H1 (cell line): ENCODE results near the gene MTPN. TPM values are rescaled to one million over a fixed set of nuclear protein-coding genes. Genes with fewer than 3 reads are reported as not detected.

ENCODE experiments used
- CTCF ChIA-PET: fragments of 300-600 bp; sonication (Branson Sonifier 250); formaldehyde crosslinking; loops from one replicate; lab custom pipeline; 2021; ENCODE audit not compliant: partially characterized antibody; lab: Charles Lee
- POLR2A ChIA-PET: fragments of 300-600 bp; sonication (Branson Sonifier 250); formaldehyde crosslinking; loops from one replicate; lab custom pipeline; 2021; ENCODE audit warnings: inconsistent platforms; ENCODE audit not compliant: partially characterized antibody; lab: Charles Lee
- DNase-seq, 2 experiments: peaks; one replicate each; pipeline versions ENCODE4 v3.0.0 to v3.0.0-alpha.2; 2010 to 2022; ENCODE audit warnings: low spot score in 2 of 2, low read depth in 1 of 2, mixed read lengths in 1 of 2
- FAIRE-seq: peaks from 2 replicates; lab custom pipeline; 2011; peaks lifted over from hg19 to GRCh38; lab: Jason Lieb, UNC
- H2AFZ ChIP-seq: 2 replicates; pipeline ENCODE4 v1.8.1; 2012; ENCODE audit warnings: low read length, inconsistent platforms
- H2AK5ac ChIP-seq: 2 replicates; pipeline ENCODE4 v1.6.1; 2013; ENCODE audit warnings: low read depth, low read length
- H2BK120ac ChIP-seq: replicated peaks from 2 replicates; pipeline ENCODE3; 2013; ENCODE audit warnings: low read depth, low read length, inconsistent platforms
- H2BK12ac ChIP-seq: 2 replicates; pipeline ENCODE4 v1.6.1; 2013; ENCODE audit warnings: low read depth, low read length
- H2BK15ac ChIP-seq: 2 replicates; pipeline ENCODE4 v1.6.1; 2013; ENCODE audit warnings: low read length
- H2BK20ac ChIP-seq: 2 replicates; pipeline ENCODE4 v1.6.1; 2013; ENCODE audit warnings: low read length
- H2BK5ac ChIP-seq: 2 replicates; pipeline ENCODE4 v1.6.1; 2013; ENCODE audit warnings: low read depth, low read length
- H3K14ac ChIP-seq: 2 replicates; pipeline ENCODE4 v1.6.1; 2013; ENCODE audit warnings: inconsistent platforms; ENCODE audit not compliant: insufficient read length
- H3K18ac ChIP-seq: 2 replicates; pipeline ENCODE4 v1.6.1; 2013; ENCODE audit warnings: low read length; ENCODE audit errors: extremely low read depth
- H3K23ac ChIP-seq: 2 replicates; pipeline ENCODE4 v1.6.1; 2013; ENCODE audit warnings: inconsistent platforms; ENCODE audit not compliant: insufficient read length
- H3K23me2 ChIP-seq: 2 replicates; pipeline ENCODE4 v1.6.1; 2013; ENCODE audit warnings: low read depth, low read length
- H3K27ac ChIP-seq: 2 replicates; pipeline ENCODE4 v1.6.1; 2011; ENCODE audit warnings: low read depth, low read length, inconsistent platforms
- H3K27me3 ChIP-seq, 4 experiments: replicated peaks in 1 of 4; 1 replicate in 1 of 4; 2 replicates in 3 of 4; pipeline versions ENCODE4 v1.6.1 to v1.8.1; 2011 to 2013; ENCODE audit warnings: low read length in 3 of 4, mild to moderate bottlenecking in 3 of 4, inconsistent platforms in 2 of 4, mixed read lengths in 2 of 4, moderate library complexity in 1 of 4; ENCODE audit not compliant: control insufficient read depth in 3 of 4, insufficient read depth in 3 of 4; ENCODE audit errors: extremely low read depth in 1 of 4
- H3K36me3 ChIP-seq, 4 experiments: 2 replicates each; pipeline versions ENCODE4 v1.6.1 to v1.8.1; 2011 to 2013; ENCODE audit warnings: mild to moderate bottlenecking in 4 of 4, low read length in 3 of 4, moderate library complexity in 2 of 4, control low read depth in 1 of 4, inconsistent platforms in 1 of 4; ENCODE audit not compliant: insufficient read depth in 4 of 4, control insufficient read depth in 2 of 4
- H3K4ac ChIP-seq: replicated peaks from 2 replicates; pipeline ENCODE3; 2013; ENCODE audit warnings: low read length, low read depth, mixed read lengths, inconsistent platforms; ENCODE audit not compliant: insufficient read length
- H3K4me1 ChIP-seq, 4 experiments: replicated peaks in 1 of 4; 1 replicate in 1 of 4; 2 replicates in 3 of 4; pipeline versions ENCODE4 v1.6.1 to v1.8.1; 2011 to 2013; ENCODE audit warnings: low read length in 3 of 4, inconsistent platforms in 2 of 4, mixed read lengths in 1 of 4; ENCODE audit not compliant: insufficient read depth in 4 of 4, control insufficient read depth in 3 of 4
- H3K4me2 ChIP-seq, 2 experiments: 2 replicates each; pipeline versions ENCODE4 v1.6.1 to v1.8.1; 2011 to 2013; ENCODE audit warnings: low read depth in 2 of 2, low read length in 2 of 2, control low read depth in 1 of 2, inconsistent platforms in 1 of 2, mild to moderate bottlenecking in 1 of 2; ENCODE audit not compliant: insufficient read depth in 1 of 2
- H3K4me3 ChIP-seq, 4 experiments: fragments of 200-600, 300-600 bp in 1 of 4; sonication (generic), shearing (Covaris generic), sonication (Bioruptor Twin) in 1 of 4; 2 replicates each; pipeline versions ENCODE4 v1.5.1 to v1.8.1; 2011 to 2016; ENCODE audit warnings: low read length in 4 of 4, low read depth in 3 of 4, control low read depth in 2 of 4, inconsistent platforms in 2 of 4, mild to moderate bottlenecking in 2 of 4, mixed read lengths in 1 of 4, moderate library complexity in 1 of 4; ENCODE audit not compliant: insufficient read depth in 2 of 4; ENCODE audit errors: extremely low read depth in 1 of 4
- H3K56ac ChIP-seq: replicated peaks from 2 replicates; pipeline ENCODE3; 2013; ENCODE audit warnings: low read depth, mild to moderate bottlenecking, mixed read lengths, low read length, inconsistent platforms; ENCODE audit not compliant: insufficient read length
- H3K79me1 ChIP-seq: 2 replicates; pipeline ENCODE4 v1.6.1; 2013; ENCODE audit warnings: low read depth, low read length, control low read depth
- H3K79me2 ChIP-seq, 2 experiments: 2 replicates each; pipeline versions ENCODE4 v1.6.1 to v1.8.1; 2012 to 2013; ENCODE audit warnings: low read length in 2 of 2, mild to moderate bottlenecking in 2 of 2, inconsistent platforms in 1 of 2; ENCODE audit not compliant: insufficient read depth in 2 of 2, control insufficient read depth in 1 of 2
- H3K9ac ChIP-seq, 4 experiments: replicated peaks in 1 of 4; 1 replicate in 1 of 4; 2 replicates in 3 of 4; pipeline versions ENCODE4 v1.6.1 to v1.8.1; 2011 to 2013; ENCODE audit warnings: low read depth in 3 of 4, low read length in 3 of 4, control low read depth in 2 of 4, mild to moderate bottlenecking in 2 of 4, moderate library complexity in 2 of 4, inconsistent platforms in 1 of 4; ENCODE audit errors: extremely low read depth in 1 of 4
- H3K9me3 ChIP-seq, 2 experiments: 2 replicates each; pipeline versions ENCODE4 v1.6.1 to v1.8.1; 2012 to 2013; ENCODE audit warnings: mild to moderate bottlenecking in 2 of 2, moderate library complexity in 2 of 2, control low read depth in 1 of 2, inconsistent platforms in 1 of 2, low read depth in 1 of 2, low read length in 1 of 2, mixed read lengths in 1 of 2; ENCODE audit not compliant: insufficient read depth in 2 of 2
- H4K20me1 ChIP-seq, 2 experiments: replicated peaks in 1 of 2; 2 replicates each; pipeline versions ENCODE3 to v1.8.1; 2011 to 2013; ENCODE audit warnings: inconsistent platforms in 2 of 2, low read length in 2 of 2, mild to moderate bottlenecking in 1 of 2; ENCODE audit not compliant: insufficient read depth in 2 of 2, control insufficient read depth in 1 of 2
- H4K5ac ChIP-seq: 2 replicates; pipeline ENCODE4 v1.6.1; 2013; ENCODE audit warnings: low read length, low read depth, mixed read lengths, inconsistent platforms; ENCODE audit not compliant: insufficient read length
- H4K8ac ChIP-seq: 2 replicates; pipeline ENCODE4 v1.8.0; 2013; ENCODE audit warnings: mild to moderate bottlenecking, moderate library complexity, low read length, inconsistent platforms; ENCODE audit not compliant: insufficient read depth; ENCODE audit errors: extremely low read depth
- H4K91ac ChIP-seq: replicated peaks from 2 replicates; pipeline ENCODE3; 2013; ENCODE audit warnings: low read length, mixed read lengths, inconsistent platforms; ENCODE audit not compliant: insufficient read length
- EZH2 ChIP-seq: fragments of 200-600 bp; sonication (generic); IDR thresholded peaks from 2 replicates; pipeline ENCODE4 v1.7.1; 2012; ENCODE audit warnings: low read depth, mild to moderate bottlenecking, moderate library complexity, low read length, inconsistent platforms; ENCODE audit not compliant: severe bottlenecking
- FOSL1 ChIP-seq: IDR thresholded peaks from 2 replicates; pipeline ENCODE4 v1.6.1; 2011; ENCODE audit warnings: mild to moderate bottlenecking, low read depth, low read length, moderate library complexity; ENCODE audit not compliant: insufficient read depth
- HDAC6 ChIP-seq: IDR thresholded peaks from one replicate; pipeline ENCODE4 v1.7.1; 2012; ENCODE audit warnings: low read depth, mild to moderate bottlenecking, inconsistent platforms, low read length, moderate library complexity
- RFX5 ChIP-seq: IDR thresholded peaks from 2 replicates; pipeline ENCODE4 v1.6.1; 2011; ENCODE audit warnings: low read depth, low read length, improper control_type of control experiment, borderline replicate concordance
- SRF ChIP-seq: IDR thresholded peaks from 2 replicates; pipeline ENCODE4 v1.6.1; 2011; ENCODE audit warnings: mild to moderate bottlenecking, low read depth, low read length, moderate library complexity
- YY1 ChIP-seq: IDR thresholded peaks from 2 replicates; pipeline ENCODE4 v1.6.1; 2011; ENCODE audit warnings: low read depth, mild to moderate bottlenecking, low read length
- polyA plus RNA-seq, 7 experiments: library from polyadenylated mRNA; depleted of rRNA in 3 of 7; stranded (reverse) in 5 of 7; unstranded in 2 of 7; fragments of >200 nt in 5 of 7; fragments of 200-250 nt in 2 of 7; gene quantifications; 1 replicate in 5 of 7; 2 replicates in 1 of 7; 4 replicates in 1 of 7; pipeline versions ENCODE4 v1.2.1 to v1.2.3, GENCODE V29; 2011 to 2013; ENCODE audit warnings: missing spikeins in 2 of 7, mixed read lengths in 2 of 7
- total RNA-seq: library from RNA; stranded (reverse); fragmentation: NEBNext Ultra II Directional; extraction: Animal tissue kit (Norgen Biotek cat#: 25700); gene quantifications from 2 replicates; pipeline ENCODE4 v1.2.1, GENCODE V29; 2021

The MTPN gene
- total and polyA plus RNA-seq, 2 of the 8 experiments (the other 6 are each of a cell fraction or from before 2014, with no cell fraction given), result 33.0 to 101 TPM

GRCh38 chr7:135914346-135914745 lies 62.8 kb downstream of the MTPN start:
- Histone ChIP-seq H2BK20ac (no peak overlapping the region), H3K14ac (no peak overlapping the region), H3K9me3 (no peaks in the 10 kb centered on the region), H3K4me1 (no peaks in the 10 kb centered on the region), H3K23ac (no peak overlapping the region), H3K18ac (no peak overlapping the region), H4K5ac (no peak overlapping the region), H2BK15ac (no peak overlapping the region), H3K4me3 (no peak overlapping the region), H4K20me1 (no peaks in the 10 kb centered on the region), H2AK5ac (no peak overlapping the region), H3K79me2 (no peaks in the 10 kb centered on the region), H3K27ac (no peak overlapping the region), H3K9ac (no peak overlapping the region), H2BK120ac (no peak overlapping the region), H3K27me3 (no peaks in the 10 kb centered on the region), H2AFZ (no peak overlapping the region), H2BK12ac (no peak overlapping the region), H4K8ac (no peak overlapping the region), H3K36me3 (no peaks in the 10 kb centered on the region), H3K23me2 (no peaks in the 10 kb centered on the region), H3K4ac (no peak overlapping the region), H3K56ac (no peak overlapping the region), H3K79me1 (no peaks in the 10 kb centered on the region), H3K4me2 (no peak overlapping the region), H4K91ac (no peak overlapping the region), H2BK5ac (no peak overlapping the region)
- CTCF ChIA-PET, result interaction anchor here (1.0 kb wide), 1 partner anchor 114 kb away, joined by 3 read pairs; no protein-coding TSS in a partner anchor
- TF ChIP-seq RFX5 (no peak), EZH2 (no peak), HDAC6 (no peak), FOSL1 (no peak), SRF (no peak), YY1 (no peak)
- POLR2A ChIA-PET, result no interaction called here
- DNase-seq (no peak), FAIRE-seq (no peak)
